Activated CD4-positive, alpha-beta memory T cell treated with anti-CD3 and anti-CD28 coated beads, Interleukin-2, amount 10 ng/mL, durations not matched to agents 7 days and 5 days (primary cell): ENCODE data around the gene CNPPD1. TPM values are rescaled to one million over a fixed set of nuclear protein-coding genes. Genes with fewer than 3 reads are reported as not detected.

ENCODE experiments used
- CTCF ChIA-PET: fragments of 350-600 bp; sonication (Branson Sonifier 250); formaldehyde crosslinking; loops from one replicate; lab custom pipeline; 2021; ENCODE audit warnings: antibody characterized with exemption, inconsistent platforms; lab: Charles Lee
- POLR2A ChIA-PET: fragments of 350-600 bp; sonication (Branson Sonifier 250); formaldehyde crosslinking; loops from one replicate; lab custom pipeline; 2021; ENCODE audit warnings: antibody characterized with exemption; lab: Charles Lee
- DNase-seq: peaks from one replicate; pipeline ENCODE4 v3.0.0-alpha.2; 2020
- H3K27ac Mint-ChIP-seq: one replicate; pipeline ENCODE4 v1.8.0; 2021; ENCODE audit warnings: mild to moderate bottlenecking, mixed read lengths
- H3K27me3 Mint-ChIP-seq: one replicate; pipeline ENCODE4 v1.8.0; 2021; ENCODE audit warnings: mixed read lengths
- H3K36me3 Mint-ChIP-seq: one replicate; pipeline ENCODE4 v1.8.0; 2021; ENCODE audit warnings: low read depth, mixed read lengths
- H3K4me1 Mint-ChIP-seq: one replicate; pipeline ENCODE4 v1.8.0; 2021; ENCODE audit warnings: mixed read lengths
- H3K4me3 Mint-ChIP-seq: one replicate; pipeline ENCODE4 v1.8.0; 2021; ENCODE audit warnings: mild to moderate bottlenecking, mixed read lengths
- H3K9me3 Mint-ChIP-seq: one replicate; pipeline ENCODE4 v1.8.0; 2021; ENCODE audit warnings: mixed read lengths
- total RNA-seq, 2 experiments: library from RNA; stranded (reverse); gene quantifications; one replicate each; pipeline ENCODE4 v1.2.3, GENCODE V29; 2021

The CNPPD1 gene
- total RNA-seq, 2 experiments from 2014 or later, result 68.7 to 72.9 TPM

DNA sequence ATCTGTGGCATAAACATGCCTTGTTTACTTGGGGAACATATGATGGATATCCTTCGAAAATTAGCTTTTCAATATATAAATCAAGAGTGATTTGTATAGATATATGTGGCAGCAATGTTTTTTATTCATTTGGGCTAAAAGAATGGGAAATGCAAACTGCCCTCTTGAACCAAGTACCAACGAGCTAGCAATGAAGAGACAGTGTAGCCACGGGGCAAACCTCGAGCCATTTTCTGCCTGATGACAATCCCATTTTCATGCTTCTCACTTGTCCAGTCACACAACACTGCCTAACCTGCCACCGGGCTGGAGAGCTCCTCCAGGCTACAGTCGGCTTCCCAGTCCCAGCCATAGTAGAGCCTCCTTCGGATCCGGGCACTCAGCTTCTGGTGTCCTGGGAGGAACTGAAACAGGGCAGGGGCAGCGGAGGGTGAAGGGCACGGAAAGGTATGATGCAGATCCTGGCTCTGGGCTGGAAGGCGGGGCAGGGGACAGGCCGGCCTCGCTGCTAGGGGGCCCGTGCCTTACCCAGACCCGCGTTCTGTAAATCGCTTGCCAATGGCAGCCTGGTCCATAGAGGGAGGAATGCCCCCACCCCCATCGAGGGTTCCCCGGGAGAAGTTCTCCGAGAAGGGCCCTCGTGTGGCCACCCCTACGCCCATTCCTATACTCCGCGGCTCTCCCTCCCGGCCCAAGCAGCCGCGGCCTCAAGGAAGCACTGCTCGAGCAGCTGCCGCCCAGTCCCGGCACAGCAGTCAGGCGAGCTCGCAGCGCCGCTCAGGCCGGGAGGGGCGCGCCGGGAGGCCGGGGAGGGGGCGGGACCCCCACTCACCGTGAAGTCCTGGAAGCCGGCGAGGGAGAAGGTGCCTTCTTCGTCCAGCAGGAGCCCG, 552 bp downstream of the CNPPD1 start:
- Mint-ChIP-seq H3K27ac (peak overlapping the region; percentile 99), H3K36me3 (peaks cover 64% of the 10 kb centered on the region), H3K4me1 (peaks cover 63% of the 10 kb centered on the region), H3K4me3 (peak overlapping the region; percentile 81), H3K27me3 (no peaks in the 10 kb centered on the region), H3K9me3 (no peaks in the 10 kb centered on the region)
- POLR2A ChIA-PET, result interaction anchor here (0.6 to 12.0 kb wide), 30 partner anchors 9 to 957 kb away, joined by 3 to 160 read pairs (median 6); partner anchors contain the start of genes ABCB6, ANKZF1, ATG9A and DNAJB2
- peak; percentile 43 for DNase-seq
- CTCF ChIA-PET, result interaction anchor here (0.7 to 3.9 kb wide), 17 partner anchors 13 to 196 kb away, joined by 3 to 26 read pairs (median 5); partner anchors contain the start of genes DNAJB2, GLB1L, NHEJ1 and STK16

DNA sequence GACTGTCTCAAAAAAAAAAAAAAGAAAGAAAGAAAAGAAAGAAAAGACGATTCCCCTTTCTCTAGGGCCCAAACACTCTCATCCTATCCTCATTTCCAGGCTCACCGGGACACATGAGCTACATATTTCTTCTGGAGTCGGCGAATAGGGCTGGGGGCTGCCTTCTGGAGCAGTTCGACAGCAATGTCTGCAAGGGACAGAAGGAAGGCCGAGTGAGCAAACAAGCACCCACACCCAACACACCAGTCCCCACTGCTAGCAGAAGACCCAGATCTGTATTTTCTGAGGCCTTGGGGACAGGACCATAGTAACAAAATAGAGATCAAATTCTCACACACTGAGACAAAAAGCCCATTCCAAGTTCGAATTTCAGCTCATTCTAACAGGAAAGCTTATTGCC, 1.2 kb downstream of the CNPPD1 start:
- peaks cover 61% of the 10 kb centered on the region for H3K4me1 Mint-ChIP-seq
- POLR2A ChIA-PET, result interaction anchor here (1.7 to 12.0 kb wide), 12 partner anchors 10 to 120 kb away, joined by 4 to 160 read pairs (median 26); partner anchors contain the start of genes ABCB6, ANKZF1, ATG9A and DNAJB2

DNA sequence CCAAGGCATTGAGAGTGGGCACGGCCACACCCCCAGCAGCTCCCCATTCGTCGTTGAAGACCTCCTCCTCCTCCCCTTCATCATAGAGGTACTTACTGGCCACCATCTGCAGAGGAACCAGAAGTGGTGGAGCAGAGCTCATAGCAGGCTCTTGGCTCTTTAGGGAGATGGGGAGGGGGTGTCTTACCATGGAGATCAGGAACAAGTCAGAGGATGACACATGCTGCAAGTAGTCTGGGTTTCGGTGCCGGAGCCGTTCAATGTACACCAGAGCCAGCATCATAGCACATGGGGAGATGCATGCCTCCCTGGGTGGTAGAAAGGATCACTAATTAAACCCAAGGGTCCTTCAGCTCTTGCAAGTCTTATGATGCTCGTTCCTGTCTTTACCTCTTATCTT, 1.9 kb downstream of the CNPPD1 start:
- no peak for DNase-seq
- H3K27ac Mint-ChIP-seq, result peak overlapping the region; percentile 12
- peak overlapping the region; percentile 81 for H3K4me3 Mint-ChIP-seq
- no peaks in the 10 kb centered on the region for H3K9me3 Mint-ChIP-seq
- H3K4me1 Mint-ChIP-seq, result peaks cover 57% of the 10 kb centered on the region
- H3K36me3 Mint-ChIP-seq, result peaks cover 51% of the 10 kb centered on the region
- no peaks in the 10 kb centered on the region for H3K27me3 Mint-ChIP-seq
- POLR2A ChIA-PET, result interaction anchor here (1.3 to 12.0 kb wide), 9 partner anchors 8 to 120 kb away, joined by 3 to 160 read pairs (median 17); partner anchors contain the start of genes DNAJB2, GLB1L, STK16 and TUBA4A
- CTCF ChIA-PET, result interaction anchor here (1.2 to 3.9 kb wide), 6 partner anchors 15 to 195 kb away, joined by 3 to 26 read pairs (median 8); partner anchors contain the start of genes NHEJ1 and TUBA4A

More for the DNA sequence above, 1.2 kb downstream of the CNPPD1 start:
- Mint-ChIP-seq H3K9me3 (no peaks in the 10 kb centered on the region), H3K27ac (peak overlapping the region; percentile 99), H3K27me3 (no peaks in the 10 kb centered on the region), H3K36me3 (peaks cover 57% of the 10 kb centered on the region), H3K4me3 (peak overlapping the region; percentile 81)
- no peak for DNase-seq
- CTCF ChIA-PET, result interaction anchor here (0.8 to 3.9 kb wide), 13 partner anchors 12 to 195 kb away, joined by 3 to 26 read pairs (median 5); partner anchors contain the start of genes DNAJB2, GLB1L, NHEJ1 and STK16

DNA sequence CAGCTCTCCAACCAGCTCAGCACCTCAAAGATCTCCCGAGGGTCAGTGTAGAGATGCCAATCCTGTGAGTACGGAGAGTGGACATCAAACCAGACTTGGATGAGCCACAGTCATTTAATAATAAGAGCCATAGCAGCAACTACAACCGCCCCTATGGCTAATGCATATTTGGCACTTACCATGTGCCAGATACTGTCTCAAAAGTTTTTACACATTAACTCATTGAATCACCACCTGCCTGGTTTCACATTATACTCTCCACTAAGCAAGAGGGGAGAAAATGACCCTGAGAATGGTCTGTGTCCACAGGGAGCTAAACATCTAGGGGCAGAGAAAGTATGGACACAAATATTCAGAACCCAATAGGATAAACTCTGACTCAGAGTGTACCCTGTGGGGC, 2.6 kb downstream of the CNPPD1 start:
- H3K4me1 Mint-ChIP-seq, result peaks cover 51% of the 10 kb centered on the region
- H3K27ac Mint-ChIP-seq, result peak overlapping the region; percentile 12
- POLR2A ChIA-PET, result interaction anchor here (1.3 to 12.0 kb wide), 5 partner anchors 9 to 79 kb away, joined by 3 to 160 read pairs (median 4); partner anchors contain the start of genes GLB1L, STK16, TUBA4A and TUBA4B
- H3K4me3 Mint-ChIP-seq, result peak overlapping the region; percentile 16
- no peak for DNase-seq
- CTCF ChIA-PET, result interaction anchor here (0.7 to 3.9 kb wide), 4 partner anchors 14 to 105 kb away, joined by 3 to 25 read pairs (median 4); partner anchors contain the start of genes DNAJB2 and NHEJ1
- H3K36me3 Mint-ChIP-seq, result peaks cover 47% of the 10 kb centered on the region
- H3K27me3 Mint-ChIP-seq, result no peaks in the 10 kb centered on the region
- no peaks in the 10 kb centered on the region for H3K9me3 Mint-ChIP-seq

DNA sequence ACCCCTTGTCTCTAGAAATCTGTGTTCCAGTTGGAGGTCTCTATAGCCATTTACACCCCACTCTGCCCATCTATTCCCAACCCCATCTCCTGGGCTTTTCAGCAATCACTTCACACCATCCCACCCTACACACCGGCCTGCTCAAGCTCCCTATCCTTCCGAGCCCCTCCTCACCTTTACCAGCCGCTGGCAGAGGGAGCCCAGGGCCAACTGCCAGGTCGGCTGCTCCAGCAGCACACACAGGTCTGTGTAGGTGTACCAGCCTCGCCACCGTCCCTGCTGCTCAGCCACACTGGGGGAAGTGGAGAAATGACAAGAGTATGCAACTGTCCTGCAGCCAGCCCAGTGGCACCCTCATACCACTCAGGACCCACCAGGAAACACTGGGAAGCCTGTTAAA, 3.5 kb downstream of the CNPPD1 start:
- DNase-seq, result no peak
- peaks cover 40% of the 10 kb centered on the region for H3K36me3 Mint-ChIP-seq
- H3K27ac Mint-ChIP-seq, result peak overlapping the region; percentile 31
- POLR2A ChIA-PET, result interaction anchor here (1.2 to 12.0 kb wide), 4 partner anchors 35 to 106 kb away, joined by 3 to 160 read pairs (median 35); partner anchors contain the start of genes DNAJB2, GLB1L, STK16 and TUBA4A
- no peak overlapping the region for H3K4me3 Mint-ChIP-seq
- no peaks in the 10 kb centered on the region for H3K9me3 Mint-ChIP-seq
- CTCF ChIA-PET, result interaction anchor here (1.1 to 1.5 kb wide), 4 partner anchors 12 to 106 kb away, joined by 3 to 6 read pairs (median 4); partner anchors contain the start of gene DNAJB2
- H3K4me1 Mint-ChIP-seq, result peaks cover 46% of the 10 kb centered on the region
- H3K27me3 Mint-ChIP-seq, result no peaks in the 10 kb centered on the region

DNA sequence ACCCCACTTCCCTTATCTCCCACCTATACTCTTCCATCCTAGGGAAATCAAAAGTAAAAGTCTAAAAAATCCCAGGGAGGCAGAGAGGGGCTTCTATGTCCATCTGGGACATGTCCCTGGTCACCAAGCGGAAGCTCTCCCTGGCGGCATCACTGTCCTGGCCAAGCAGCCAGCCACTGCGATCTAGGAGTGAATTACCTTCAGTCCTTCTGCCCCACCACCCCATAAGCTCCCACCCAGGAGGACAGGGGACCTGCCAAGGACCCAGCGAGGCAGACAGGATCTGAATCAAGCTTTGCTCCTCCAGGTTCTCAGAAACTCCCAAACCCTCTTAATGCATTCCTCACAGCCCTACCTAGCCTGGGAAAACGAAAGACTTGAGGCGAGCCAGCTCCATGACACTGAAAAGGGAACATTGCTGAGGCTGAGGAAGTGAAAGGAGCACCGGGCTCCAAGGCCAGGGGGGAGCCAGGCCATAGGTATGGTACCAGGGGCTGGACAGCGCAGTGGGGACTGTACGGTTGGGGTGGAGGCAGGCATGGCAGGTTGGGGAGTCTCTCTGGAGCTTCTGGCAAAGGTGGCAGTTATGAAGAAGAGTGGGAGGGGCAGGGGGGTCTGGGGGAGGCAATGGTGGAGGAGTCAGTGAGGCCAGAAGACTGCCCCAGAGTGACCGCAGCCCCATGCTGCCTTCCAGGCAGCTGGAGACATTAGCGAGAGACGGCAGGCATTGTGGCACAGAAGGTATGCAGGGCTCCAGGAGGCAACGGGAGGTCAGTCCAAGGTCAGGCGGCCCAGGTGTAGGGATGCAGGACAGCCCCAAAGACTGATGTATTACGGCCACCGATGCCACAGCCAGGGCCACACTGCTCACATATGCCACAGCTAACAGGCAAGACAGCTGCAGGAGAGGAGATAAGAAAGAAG, 4.2 kb downstream of the CNPPD1 start:
- Mint-ChIP-seq H3K27me3 (no peaks in the 10 kb centered on the region), H3K4me1 (peaks cover 45% of the 10 kb centered on the region), H3K9me3 (no peaks in the 10 kb centered on the region), H3K27ac (peak overlapping the region; percentile 45), H3K36me3 (peaks cover 40% of the 10 kb centered on the region), H3K4me3 (no peak overlapping the region)
- ChIA-PET CTCF (interaction anchor here (0.7 to 2.9 kb wide), 13 partner anchors 9 to 122 kb away, joined by 3 to 14 read pairs (median 4); partner anchors contain the start of gene DNAJB2), POLR2A (interaction anchor here (0.8 to 12.0 kb wide), 4 partner anchors 35 to 106 kb away, joined by 3 to 160 read pairs (median 34); partner anchors contain the start of genes DNAJB2, TUBA4A, TUBA4B and ZFAND2B)
- no peak for DNase-seq

DNA sequence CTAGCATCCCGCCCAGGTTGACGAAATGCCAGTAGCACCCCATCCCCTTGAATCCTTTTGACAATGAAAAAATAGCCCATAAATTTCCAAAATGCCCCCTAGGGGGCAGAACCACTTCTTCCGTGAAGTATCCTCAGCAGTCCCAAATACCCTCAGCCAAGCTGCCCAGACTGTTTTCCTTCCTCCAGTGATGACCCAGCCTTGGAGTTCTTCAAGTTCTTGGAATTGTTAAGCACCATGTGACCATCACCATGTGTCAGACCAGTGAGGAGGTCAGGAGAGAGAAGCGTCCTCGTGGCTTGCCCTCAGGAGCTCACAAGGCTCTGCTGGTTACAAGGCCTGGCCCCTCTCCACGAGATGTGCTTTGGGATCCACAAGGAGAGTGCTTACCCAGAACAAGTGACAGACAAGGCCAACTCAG, 5.5 kb downstream of the CNPPD1 start:
- peaks cover 42% of the 10 kb centered on the region for H3K4me1 Mint-ChIP-seq
- DNase-seq, result peak; percentile 24
- H3K4me3 Mint-ChIP-seq, result no peak overlapping the region
- ChIA-PET POLR2A (interaction anchor here (0.8 to 1.6 kb wide), 7 partner anchors 12 to 76 kb away, joined by 3 to 10 read pairs (median 3); partner anchors contain the start of gene ZFAND2B), CTCF (interaction anchor here (1.0 to 2.9 kb wide), 18 partner anchors 8 to 129 kb away, joined by 3 to 14 read pairs (median 6); partner anchors contain the start of genes DNAJB2, NHEJ1 and ZFAND2B)
- H3K36me3 Mint-ChIP-seq, result peaks cover 44% of the 10 kb centered on the region
- no peaks in the 10 kb centered on the region for H3K9me3 Mint-ChIP-seq
- no peak overlapping the region for H3K27ac Mint-ChIP-seq
- no peaks in the 10 kb centered on the region for H3K27me3 Mint-ChIP-seq

DNA sequence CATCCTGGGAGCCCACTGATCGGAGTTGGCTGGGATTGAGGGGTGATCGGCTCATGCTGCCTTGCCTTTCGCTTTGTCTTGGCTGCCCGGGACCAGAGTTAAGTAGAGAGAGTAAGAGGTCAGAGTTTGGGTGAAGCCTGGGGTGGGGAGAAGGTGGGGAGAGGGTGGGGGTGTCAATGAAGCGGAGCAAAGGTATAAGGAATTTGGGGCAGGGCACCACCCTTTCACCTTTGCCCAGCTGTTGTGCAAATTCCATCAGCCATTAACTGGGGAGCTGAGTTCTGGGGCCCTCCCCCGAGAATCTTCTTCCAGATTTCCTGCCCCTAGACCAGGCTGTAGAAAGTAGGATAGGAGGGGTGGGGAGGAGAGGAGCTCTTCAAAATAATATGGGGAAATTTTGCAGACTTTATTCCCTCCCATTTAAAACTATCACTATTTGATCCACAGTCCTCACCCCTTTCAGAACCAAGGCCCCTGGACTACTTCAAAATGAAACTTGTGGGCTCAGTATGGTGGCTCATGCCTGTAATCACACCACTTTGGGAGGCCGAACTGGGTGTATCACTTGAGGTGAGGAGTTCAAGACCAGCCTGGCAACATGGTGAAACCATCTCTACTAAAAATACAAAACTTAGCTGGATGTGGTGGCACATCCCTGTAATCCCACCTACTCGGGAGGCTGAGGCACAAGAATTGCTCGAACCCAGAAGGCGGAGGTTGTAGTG, 6.6 kb downstream of the CNPPD1 start, which contains the start of gene SLC23A3:
SLC23A3 (minus strand) TSS at position 100 of the 725 bp plus-strand sequence; CDS start at position 55, 45 bp downstream.
- Mint-ChIP-seq H3K4me3 (no peak within 1 kb of the TSS), H3K27ac (no peak within 1 kb of the TSS), H3K36me3 (peaks cover 42% of the 10 kb centered on the region), H3K27me3 (no peaks in the 10 kb centered on the region), H3K4me1 (peaks cover 31% of the 10 kb centered on the region), H3K9me3 (no peaks in the 10 kb centered on the region)
- CTCF ChIA-PET, result interaction anchor here (1.5 to 2.9 kb wide), 12 partner anchors 10 to 130 kb away, joined by 4 to 14 read pairs (median 6); partner anchors contain the start of genes DNAJB2, NHEJ1 and ZFAND2B
- DNase-seq, result no peak
- POLR2A ChIA-PET, result interaction anchor here (0.8 to 1.6 kb wide), 6 partner anchors 11 to 83 kb away, joined by 3 to 10 read pairs (median 3); partner anchors contain the start of genes TUBA4A, TUBA4B and ZFAND2B

DNA sequence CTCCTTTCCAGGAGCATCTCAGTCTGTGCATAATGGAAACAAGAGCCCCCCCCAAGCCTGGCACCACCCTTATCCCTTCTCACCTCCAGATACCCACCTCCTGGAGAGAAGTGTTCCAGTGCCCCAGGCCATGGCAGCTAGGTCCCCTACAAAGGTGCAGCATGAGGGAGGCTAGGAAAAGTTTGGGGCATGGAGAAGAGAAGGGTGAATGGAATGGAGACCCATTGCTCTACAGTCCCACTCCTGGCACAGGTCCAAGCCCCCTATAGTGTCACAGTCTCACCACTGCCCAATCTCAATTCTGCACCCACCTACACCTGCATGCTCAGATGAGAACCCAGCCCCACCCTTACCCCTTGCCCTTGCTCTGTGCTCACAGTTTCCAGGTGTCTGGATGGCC, 7.8 kb downstream of the CNPPD1 start:
- H3K27ac Mint-ChIP-seq, result no peak overlapping the region
- H3K9me3 Mint-ChIP-seq, result no peaks in the 10 kb centered on the region
- POLR2A ChIA-PET, result interaction anchor here (0.8 kb wide), 1 partner anchor 84 kb away, joined by 3 read pairs; no protein-coding TSS in a partner anchor
- CTCF ChIA-PET, result interaction anchor here (0.7 kb wide), 1 partner anchor 27 kb away, joined by 4 read pairs; no protein-coding TSS in a partner anchor
- no peak overlapping the region for H3K4me3 Mint-ChIP-seq
- DNase-seq, result no peak
- peaks cover 20% of the 10 kb centered on the region for H3K4me1 Mint-ChIP-seq
- H3K27me3 Mint-ChIP-seq, result no peaks in the 10 kb centered on the region
- H3K36me3 Mint-ChIP-seq, result peaks cover 32% of the 10 kb centered on the region

DNA sequence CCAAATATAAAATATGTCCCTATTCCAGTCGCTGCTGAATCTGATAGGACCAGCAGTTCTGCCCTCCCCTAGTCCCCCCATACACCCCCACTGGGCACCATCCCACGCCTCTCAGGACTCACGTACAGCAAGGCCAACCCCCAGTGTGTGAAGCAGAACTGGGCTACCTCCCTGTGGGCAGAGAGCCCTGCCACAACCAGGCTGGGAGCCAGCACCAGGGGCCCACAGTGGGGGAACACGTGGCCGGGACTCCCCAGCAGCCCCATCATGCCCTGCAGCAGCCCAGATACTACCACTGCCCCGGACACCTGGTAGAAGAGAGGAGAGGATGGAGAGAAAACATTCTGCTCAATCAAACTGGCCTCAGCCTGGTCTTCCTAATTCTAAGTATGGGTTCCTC, 8.2 kb downstream of the CNPPD1 start:
- ChIA-PET POLR2A (interaction anchor here (0.8 kb wide), 1 partner anchor 84 kb away, joined by 3 read pairs; no protein-coding TSS in a partner anchor), CTCF (interaction anchor here (0.7 kb wide), 1 partner anchor 28 kb away, joined by 4 read pairs; no protein-coding TSS in a partner anchor)
- Mint-ChIP-seq H3K4me1 (peaks cover 19% of the 10 kb centered on the region), H3K4me3 (no peak overlapping the region), H3K36me3 (peaks cover 29% of the 10 kb centered on the region), H3K9me3 (no peaks in the 10 kb centered on the region), H3K27me3 (no peaks in the 10 kb centered on the region), H3K27ac (no peak overlapping the region)
- DNase-seq, result no peak
